IPS DF 4.7 (cell line): ENCODE results near the gene QSOX2.

ENCODE experiments used
- DNase-seq: peaks from one replicate; pipeline ENCODE4 v3.0.0-alpha.2; 2013; ENCODE audit warnings: low spot score; ENCODE audit errors: extremely low read depth

The QSOX2 gene

DNA sequence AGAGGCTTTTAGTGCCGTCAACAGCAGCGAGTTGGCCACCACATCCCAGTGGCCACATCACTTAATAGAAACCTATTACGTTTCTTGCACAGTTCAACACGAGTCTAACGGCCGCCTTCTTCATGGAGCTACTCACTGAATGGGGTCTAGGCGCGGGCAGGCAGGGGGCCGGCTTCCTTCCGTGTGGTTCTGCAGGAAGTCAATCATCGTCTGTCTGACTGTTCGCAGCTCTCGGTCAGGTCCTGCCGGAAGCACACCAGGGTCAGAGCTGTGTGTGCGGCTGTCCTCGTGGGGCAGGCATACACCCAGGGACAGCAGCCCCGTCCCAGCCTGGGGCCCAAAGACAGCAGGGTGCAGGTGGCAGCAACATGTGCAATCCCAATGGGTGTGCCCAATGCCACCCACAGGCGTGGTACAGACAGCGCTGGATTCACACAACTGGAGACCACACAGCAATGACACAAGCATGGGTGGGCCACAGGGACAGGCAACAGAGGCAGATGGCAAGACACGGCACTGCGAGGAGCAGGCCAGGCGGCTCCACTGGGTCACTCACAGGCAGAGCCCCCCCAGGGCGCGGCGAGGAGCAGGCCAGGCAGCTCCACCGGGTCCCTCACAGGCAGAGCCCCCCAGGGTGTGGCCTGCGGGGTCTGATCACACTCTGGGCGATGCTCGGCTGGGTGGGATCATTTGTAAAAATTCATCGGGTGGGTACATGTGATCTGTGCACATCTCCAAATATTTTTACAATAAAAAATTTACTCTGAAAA is 21.6 kb downstream of the QSOX2 start:
- no peak for DNase-seq

DNA sequence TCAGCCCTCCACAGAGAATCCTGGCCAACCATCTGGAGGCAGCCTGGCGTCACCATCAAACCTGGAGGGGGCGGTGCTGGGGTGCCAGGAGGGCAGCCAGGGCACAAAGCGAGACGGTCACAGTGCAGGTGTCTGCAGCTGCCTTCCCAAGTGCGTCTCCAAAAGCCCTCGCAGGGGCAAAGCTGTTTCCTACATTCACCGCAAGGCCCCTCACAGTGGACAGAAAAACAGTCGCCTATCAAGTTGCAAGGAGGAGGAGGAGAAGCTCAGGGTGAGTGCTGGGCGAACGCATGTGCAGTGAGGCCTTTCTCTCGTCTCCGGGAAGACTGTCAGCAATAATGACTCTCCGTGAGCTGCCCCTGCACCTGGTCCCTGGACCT is 22.7 kb downstream of the QSOX2 start:
- no peak for DNase-seq

DNA sequence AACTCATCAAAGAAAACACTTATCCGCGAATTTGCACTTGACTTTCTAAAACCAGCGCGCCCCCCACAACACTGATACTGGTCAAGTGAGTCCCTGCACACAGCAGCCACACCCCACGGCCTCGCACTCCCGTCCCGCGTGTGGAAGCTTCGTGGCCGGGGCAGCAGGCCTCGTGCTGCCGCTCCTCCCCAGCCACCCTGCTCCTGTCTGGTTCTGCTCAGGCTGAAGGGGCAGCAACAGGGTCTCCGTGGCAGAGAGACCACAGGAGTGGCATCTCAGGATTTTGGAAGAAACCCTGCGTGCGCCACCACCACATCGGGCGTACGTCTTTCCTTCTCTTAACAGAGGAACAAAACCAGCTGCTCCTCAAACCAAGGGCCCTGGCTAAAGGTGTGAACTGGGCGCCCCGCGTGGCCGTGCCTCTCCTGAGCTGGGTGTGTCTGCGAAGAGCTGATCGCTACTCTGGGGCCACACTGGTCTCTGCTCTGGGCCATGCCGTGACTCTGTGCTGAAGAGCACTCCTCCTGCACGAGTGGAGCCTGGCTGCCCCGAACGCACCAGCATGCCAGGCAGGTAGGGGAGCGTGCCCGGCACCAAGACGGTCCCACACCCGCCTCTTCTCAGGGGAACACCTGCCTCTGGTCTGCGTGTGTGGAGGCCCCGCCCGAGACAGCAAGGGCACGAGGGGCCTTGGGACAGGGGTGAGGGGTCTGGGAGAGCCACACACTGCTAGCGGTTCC is 23.3 kb downstream of the QSOX2 start:
- no peak for DNase-seq

DNA sequence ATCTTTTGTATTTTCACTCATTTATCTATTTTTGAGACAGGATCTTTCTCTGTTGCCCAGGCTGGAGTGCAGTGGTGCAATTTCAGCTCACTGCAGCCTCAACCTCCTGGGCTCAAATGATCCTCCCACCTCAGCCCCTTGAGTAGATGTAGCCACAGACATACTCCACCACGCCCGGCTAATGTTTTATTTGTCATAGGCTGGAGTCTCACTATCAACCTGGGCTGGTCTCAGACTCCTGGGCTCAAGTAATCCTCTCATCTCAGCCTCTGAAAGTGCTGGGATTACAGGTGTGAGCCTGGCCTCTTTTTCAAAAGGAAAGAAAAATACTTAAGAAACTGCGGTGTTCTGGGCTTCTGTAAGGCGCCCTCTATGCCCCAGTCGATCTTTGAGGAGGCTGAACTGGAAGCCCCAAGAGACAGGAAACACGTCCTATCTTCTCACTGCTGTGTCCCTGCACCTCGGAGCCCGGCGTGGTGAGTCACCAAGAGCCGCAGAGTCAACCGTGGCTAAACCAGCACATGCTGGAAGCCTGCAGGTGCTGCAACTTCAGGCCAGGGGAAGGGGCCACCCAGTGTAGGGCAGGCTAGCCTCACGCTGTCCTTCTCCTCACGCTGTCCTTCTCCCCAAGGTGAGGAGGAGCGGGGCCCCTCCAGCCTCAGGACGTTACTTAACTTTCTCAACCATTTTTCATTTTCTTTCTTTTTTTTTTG is 25.4 kb downstream of the QSOX2 start:
- DNase-seq, result no peak

DNA sequence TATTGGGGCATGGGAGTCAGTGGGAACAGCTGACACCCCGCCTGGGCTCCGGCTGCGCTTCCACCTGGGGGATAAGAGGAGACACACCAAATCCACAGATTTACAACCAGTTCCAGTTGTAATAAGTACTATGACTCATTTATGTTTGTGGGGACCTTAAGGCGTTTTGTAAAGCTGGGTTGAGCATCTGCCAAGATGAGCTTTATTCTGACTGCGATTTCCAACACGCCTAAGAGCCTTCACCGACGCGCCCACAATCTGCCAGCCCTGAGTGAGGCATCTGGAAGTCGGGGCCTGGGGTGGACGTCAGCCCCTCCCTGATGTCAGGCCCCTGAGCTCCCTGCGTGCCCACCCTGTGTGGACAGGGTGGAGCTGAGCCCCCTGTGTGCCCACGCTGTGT is 26.3 kb downstream of the QSOX2 start:
- DNase-seq, result no peak

DNA sequence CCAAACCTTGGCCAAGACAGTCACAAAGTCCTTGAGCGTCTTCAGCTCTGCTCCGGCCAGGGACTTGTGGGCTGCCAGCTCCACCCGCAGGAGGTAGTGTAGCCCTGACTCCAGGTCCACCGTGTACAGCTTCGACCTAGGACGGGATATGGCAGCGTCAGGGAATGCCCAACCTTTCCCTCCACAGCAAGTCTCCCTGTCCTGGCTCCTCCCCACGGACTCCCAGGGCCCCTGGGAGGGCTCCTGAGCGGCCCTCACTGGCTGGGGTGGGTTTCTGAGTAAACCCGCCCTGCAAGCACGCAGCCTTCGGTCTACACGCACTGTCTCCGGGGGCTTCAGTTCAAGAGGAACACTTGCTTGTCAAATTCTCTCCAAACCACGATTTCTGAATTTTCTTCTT is 26.9 kb downstream of the QSOX2 start:
- DNase-seq, result no peak

DNA sequence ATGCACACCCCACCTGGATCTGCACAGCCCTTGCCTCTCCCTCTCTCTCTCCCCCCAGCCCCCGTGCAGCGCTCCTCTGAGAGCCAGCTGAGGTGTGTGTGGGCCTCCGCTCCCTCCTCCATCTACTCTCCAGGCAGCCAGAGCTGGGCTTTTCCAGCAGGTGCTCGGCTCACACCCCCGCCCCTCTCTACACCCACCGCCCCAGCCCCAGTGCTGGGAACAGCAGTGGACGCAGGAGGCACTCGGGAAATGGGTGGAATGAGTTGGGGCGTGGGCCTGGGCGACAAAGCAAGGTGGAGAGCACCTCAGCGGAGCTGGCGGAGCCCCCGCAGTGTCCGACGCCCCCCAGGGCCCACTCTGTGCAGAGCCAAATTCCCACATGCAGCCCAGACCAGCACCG is 27.3 kb downstream of the QSOX2 start:
- no peak for DNase-seq

DNA sequence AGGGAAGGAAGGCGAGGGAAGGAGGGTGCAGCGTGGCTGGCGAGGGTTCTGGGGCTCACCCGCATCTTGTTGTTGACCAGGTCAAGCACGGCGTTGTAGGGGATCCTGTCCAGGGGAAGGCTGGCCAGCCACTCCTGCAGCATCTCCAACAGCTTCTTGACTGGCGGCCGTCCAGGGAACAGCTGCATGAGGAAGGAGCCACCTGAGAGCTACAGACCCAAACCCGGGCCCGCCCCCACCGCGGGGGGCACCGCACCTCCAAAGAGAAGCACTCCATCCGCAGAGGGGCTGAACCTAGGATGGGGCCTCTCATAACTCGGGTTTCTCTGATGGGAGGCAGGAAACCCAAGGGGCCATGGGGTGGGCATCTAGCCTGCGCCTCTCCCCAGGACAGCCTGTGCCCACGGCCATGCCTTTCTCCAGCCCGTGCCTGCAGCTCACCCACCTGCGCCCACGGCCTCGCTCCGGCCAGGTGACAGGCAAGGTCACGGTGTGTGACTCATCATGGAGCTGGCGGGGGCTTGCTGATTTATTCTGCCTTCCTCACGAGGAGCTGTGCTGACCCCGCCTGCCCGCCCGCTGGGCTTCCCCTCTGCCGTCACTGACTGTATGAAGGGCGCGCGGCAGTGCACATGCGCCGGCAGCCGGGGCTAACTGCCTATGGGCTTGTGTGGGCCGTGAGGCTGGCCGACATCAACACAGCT is 28.9 kb downstream of the QSOX2 start:
- no peak for DNase-seq

DNA sequence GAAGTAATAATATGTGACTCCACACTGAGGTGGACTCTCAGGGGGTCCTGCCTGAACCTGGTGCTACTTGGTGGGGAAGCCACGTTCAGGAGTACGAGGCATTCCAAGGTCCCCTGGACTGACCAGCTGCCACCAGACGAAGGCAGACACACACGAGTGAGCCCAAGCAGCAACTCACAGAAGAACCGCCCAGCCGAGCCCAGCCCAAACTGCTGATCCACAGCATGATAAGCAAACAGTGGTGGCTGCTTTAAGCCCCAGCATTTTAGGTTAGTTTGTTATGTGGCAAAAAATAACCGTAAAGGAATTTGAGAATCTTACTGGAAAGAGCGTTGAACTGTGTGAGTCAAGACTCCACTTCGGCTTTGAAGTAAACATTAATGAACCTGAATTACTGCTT is 31.9 kb downstream of the QSOX2 start:
- DNase-seq, result no peak

DNA sequence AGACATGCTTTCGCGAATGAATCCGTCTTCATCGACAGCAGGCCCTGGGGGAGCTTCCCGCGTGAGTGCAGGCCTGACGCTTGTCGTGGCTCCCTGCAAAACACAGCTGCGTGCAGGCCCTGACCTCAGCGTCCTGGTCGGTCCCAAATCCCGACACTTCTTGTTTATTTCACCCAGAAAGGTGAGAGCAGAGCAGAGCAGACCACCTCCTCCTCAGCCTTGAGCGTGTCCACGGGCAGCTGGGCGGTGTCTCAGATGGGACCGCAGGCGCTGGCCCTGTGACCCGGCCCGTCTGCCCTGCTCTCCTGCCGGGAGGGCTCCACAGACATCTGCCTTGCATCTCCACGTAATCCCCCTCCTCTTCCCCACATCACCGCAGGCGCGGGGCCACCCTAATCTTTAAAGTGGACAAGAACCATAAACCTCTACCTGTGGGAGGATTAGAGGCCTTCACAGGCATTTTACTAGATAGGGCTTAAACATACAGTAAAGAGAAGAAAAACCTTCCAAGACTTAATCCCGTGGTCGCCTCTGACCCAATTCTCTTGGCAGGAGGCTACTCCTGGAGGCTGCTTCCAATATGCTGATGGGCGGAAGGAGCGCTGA is 33.2 kb downstream of the QSOX2 start:
- DNase-seq, result no peak

DNA sequence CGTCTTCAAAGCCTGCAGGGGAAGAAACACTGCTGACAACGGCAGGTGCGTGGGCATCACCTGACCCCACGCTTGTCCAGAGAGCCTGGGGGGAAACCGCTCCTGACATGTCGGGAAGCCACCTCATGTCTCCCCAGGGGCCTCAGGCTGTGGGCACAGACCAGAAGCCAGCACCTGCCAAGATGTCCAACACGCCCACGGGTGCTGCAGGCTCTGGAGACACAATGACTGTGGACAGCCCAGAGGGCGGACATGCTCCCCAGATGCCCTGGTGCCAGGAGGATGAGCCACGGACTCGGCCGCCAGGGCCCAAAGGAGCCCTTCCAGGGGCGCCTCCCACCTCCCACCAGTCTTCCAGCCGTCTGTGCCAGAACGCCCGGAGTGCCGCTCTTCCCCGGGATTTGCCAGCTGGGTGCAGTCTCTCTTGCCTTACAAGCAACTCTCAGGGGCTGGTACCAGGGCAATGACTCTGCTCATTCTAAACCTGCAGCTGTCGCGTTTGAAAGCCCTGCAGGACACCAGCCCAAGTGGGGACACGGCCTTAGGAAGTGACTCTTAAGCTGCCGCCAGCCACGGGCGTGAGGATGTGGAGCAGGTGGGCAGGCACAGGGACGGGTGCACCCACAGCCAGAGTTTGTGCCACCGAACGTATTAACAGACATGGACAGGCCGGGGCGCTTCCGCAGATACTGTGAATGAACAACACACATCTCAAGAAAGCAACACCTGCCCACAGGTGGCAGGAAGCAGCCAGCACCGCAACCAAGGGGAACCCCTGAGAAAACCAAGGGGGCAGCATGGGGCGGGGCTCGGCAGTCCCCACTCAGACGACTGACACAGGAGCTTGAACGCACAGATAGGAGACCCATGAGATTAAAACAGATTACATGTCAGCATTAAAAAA is 33.9 kb downstream of the QSOX2 start:
- no peak for DNase-seq

DNA sequence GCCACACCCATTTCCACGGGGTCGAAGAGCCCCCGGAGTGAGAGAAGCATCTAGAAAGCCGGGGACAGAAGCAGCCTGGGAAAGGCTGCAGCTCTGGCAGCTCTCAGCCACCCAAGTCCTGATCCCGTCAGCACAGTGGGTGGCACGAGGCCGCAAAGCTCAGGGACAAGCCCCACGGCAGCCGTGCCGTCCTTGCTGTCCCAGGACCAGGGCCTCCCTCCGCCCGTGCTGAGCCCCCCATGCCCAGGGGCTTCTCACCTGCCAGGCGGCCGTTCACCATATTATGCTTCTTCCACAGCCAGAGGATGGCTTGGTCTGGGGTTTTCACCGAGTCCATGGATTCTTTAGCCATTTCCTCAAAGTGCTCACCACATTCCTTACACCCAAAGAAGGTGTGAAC is 34.6 kb downstream of the QSOX2 start:
- DNase-seq, result no peak

DNA sequence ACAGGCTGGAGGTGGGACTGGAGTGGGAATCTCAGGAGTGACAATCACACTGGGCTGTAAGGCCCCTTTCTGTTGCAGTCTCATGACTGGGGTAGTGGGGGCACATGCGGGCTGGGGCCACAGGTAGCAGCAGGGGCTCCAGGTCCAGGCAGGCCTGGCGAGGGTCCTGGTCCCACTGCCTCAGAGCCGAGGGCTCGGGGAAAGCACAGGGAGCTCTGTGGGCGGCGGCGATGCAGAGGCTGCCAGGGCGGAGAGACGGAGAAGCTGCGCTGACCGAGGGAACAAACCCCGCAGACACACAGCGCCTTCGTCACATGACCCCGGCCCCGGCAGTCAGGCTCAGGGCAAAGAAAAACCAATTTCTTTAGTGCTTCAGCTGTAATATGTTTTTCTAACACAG is 35.3 kb downstream of the QSOX2 start:
- no peak for DNase-seq

DNA sequence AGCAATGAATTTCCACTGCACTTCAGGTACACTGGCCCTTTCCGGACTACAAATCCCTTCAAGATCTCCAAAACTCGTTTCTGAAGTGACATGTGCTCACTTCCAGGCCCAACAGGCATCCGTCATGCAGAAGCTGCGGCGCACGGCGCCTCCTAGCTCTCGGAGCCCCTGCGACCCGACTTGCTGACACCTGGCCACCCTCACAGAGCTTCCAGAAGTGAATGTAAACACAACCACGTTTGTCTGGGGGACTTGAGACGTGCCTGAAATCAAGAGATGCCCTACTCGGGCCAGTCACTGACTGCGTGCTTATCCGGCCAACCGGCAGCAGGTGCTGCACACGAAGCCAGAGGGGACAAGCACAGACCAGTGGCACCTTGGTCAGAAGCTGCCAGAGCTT is 35.8 kb downstream of the QSOX2 start:
- no peak for DNase-seq

DNA sequence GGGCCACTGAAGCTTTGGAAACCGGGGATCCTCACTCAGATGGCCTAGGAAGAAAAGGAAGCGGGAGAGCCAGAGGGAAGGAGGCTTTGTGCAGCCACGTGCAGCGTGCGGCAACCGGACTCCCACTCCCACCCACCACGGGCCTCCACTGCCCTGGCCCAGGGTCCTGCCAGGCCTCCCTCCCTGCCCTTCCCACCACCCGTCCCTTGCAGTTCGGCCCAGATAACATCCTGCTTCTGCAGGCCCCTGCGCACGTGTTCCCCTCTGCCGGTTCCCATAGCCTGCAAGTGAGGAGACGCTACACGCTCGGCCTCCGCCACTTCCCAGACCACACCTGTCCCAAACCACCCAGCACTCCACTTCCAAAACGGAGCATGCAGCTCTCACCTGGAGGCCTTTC is 36.4 kb downstream of the QSOX2 start:
- no peak for DNase-seq

DNA sequence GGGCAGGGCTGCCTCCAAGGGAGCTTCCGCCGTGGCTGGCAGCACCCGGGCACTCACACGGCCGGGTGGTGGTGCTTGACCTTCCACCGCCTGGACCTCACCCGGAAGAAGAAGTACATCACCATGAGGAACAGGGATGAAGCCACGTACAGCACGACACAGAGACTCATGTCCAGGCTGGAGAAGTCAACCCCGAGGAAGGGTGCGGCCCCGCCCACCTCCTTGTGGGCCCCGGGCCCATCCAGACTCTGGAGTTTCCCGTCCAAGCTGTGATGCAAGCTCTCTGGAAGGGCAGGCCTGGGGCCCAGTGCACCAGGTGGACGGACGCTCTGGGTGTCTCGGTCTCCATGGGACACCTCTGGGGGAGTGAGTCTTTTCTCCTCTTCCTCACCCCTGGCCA is 36.9 kb downstream of the QSOX2 start:
- no peak for DNase-seq

DNA sequence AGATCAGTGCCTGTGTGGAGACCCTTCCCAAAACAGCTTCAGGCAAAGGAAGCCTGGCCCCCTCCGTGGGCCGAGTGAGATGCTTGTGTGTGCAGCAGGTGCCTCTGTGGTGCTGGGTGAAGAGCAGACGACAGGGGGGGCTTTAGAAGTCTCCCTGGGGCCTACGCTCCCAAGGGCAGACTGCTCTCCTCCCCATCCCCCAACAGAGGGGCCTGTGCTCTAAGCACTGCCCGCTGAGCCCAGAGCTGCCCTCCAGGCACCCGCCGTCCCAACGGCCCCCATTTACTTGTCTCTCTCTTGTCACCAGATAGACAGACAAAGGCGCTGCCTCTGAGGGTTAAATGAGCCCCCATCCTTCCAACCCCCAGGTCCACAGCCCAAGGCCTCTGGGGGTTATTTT is 38.0 kb downstream of the QSOX2 start:
- no peak for DNase-seq

DNA sequence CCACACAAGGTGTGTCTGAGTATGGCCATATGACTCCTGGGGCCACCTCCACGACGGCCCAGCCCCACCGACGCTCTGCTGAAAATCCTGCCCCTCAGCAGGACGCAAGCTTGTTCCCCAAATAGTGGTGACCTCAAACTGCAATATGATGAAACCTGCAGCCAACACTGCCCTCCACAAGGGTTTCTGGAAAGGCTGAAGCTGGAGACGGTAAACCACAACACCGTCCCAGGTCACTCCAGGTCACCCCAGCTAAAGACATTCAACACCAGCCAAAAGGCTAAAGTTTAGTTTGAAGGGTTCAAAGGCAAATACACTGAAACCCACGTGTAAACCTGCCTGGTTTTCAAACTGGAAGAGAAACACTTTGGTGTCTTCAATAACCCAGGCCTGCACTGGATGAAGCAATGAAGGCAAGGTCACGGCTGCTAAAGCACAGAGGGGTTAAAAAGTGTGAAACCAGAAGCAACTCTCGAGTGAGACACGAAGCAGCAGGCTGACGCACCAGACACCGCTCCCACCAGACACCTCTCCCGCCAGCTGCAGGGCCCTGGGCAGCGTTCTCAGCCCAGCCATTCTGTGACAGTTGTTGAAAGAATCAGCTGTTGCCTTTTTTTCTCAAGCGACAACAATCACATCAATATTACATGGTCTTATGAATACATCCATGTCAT is 38.9 kb downstream of the QSOX2 start:
- DNase-seq, result no peak

DNA sequence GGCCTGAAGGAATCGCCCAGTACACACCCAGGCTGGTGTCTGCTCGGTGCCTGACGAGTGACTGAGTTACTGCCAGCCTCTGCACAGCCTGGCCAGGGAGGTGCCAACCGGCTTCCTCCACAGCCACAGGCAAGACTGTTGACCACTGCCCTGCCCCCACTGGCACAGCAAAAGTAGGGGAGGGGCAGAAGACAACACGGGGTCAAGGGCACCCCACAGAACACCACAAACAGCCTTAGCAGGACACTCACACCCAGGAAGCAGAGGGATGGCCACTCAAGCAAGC is 40.0 kb downstream of the QSOX2 start:
- no peak for DNase-seq
